ENCODE data around the gene RAG2.

The RAG2 gene

GRCh38 chr11:36583667-36584066 is 14.4 kb downstream of the RAG2 start:
- DNase-seq (ENCODE audit: extremely low spot score) = no peak
- CTCF ChIA-PET = no interaction called here
- no peak for TF ChIP-seq ARNT (IDR thresholded peaks at IDR 0.05)
- no peak for TF ChIP-seq NFRKB (IDR thresholded peaks at IDR 0.05)
- TF ChIP-seq SP1 (IDR thresholded peaks at IDR 0.05) = no peak
- no peak for TF ChIP-seq HDGF (IDR thresholded peaks at IDR 0.05; ENCODE audit: borderline replicate concordance)
- no peak for TF ChIP-seq PKNOX1 (IDR thresholded peaks at IDR 0.05)
- TF ChIP-seq FOXK2 (IDR thresholded peaks at IDR 0.05) = no peak
- TF ChIP-seq ZNF384 (IDR thresholded peaks at IDR 0.05) = no peak
- TF ChIP-seq FOXM1 (IDR thresholded peaks at IDR 0.05; ENCODE audit: borderline replicate concordance) = no peak
- TF ChIP-seq LEF1 (IDR thresholded peaks at IDR 0.05; ENCODE audit: borderline replicate concordance) = no peak
- TF ChIP-seq BHLHE40 (IDR thresholded peaks at IDR 0.05; ENCODE audit: borderline replicate concordance) = no peak
- no peak for TF ChIP-seq SUZ12 (IDR thresholded peaks at IDR 0.05)
- POLR2A ChIA-PET = no interaction called here

- CTCF ChIA-PET = interaction anchor here (0.8 kb wide), 1 partner anchor 17 kb away, joined by 3 read pairs; no protein-coding TSS in a partner anchor
- POLR2A ChIA-PET = no interaction called here
- TF ChIP-seq SUZ12 (IDR thresholded peaks at IDR 0.05) = no peak
- no peak for TF ChIP-seq TARDBP (IDR thresholded peaks at IDR 0.05)
- TF ChIP-seq ZNF384 (IDR thresholded peaks at IDR 0.05) = no peak
- no peak for TF ChIP-seq L3MBTL2 (conservative IDR thresholded peaks at IDR 0.05)
- no peak for TF ChIP-seq ARNT (IDR thresholded peaks at IDR 0.05)
- DNase-seq (ENCODE audit: extremely low spot score) = no peak
These were observed 16.5 kb downstream of the RAG2 start for GRCh38 chr11:36581536-36581935.

GRCh38 chr11:36578458-36578857 is 19.6 kb downstream of the RAG2 start:
- CTCF ChIA-PET = no interaction called here
- TF ChIP-seq L3MBTL2 (conservative IDR thresholded peaks at IDR 0.05) (no peak), SP1 (IDR thresholded peaks at IDR 0.05) (no peak), NFRKB (IDR thresholded peaks at IDR 0.05) (no peak), ZNF384 (IDR thresholded peaks at IDR 0.05) (no peak), ELF4 (IDR thresholded peaks at IDR 0.05) (no peak), FOXK2 (IDR thresholded peaks at IDR 0.05) (no peak), ARNT (IDR thresholded peaks at IDR 0.05) (no peak), SUZ12 (IDR thresholded peaks at IDR 0.05) (no peak), TARDBP (IDR thresholded peaks at IDR 0.05) (no peak)
- POLR2A ChIA-PET = no interaction called here
- no peak for DNase-seq (ENCODE audit: extremely low spot score)

GRCh38 chr11:36577859-36578258 is 20.2 kb downstream of the RAG2 start:
- CTCF ChIA-PET = interaction anchor here (0.8 kb wide), 1 partner anchor 15 kb away, joined by 3 read pairs; no protein-coding TSS in a partner anchor

GRCh38 chr11:36577373-36577772 is 20.7 kb downstream of the RAG2 start:
- no peak for TF ChIP-seq NFRKB (IDR thresholded peaks at IDR 0.05)
- TF ChIP-seq TARDBP (IDR thresholded peaks at IDR 0.05) = no peak
- no peak for TF ChIP-seq ARNT (IDR thresholded peaks at IDR 0.05)
- TF ChIP-seq ELF4 (IDR thresholded peaks at IDR 0.05) = no peak
- POLR2A ChIA-PET = no interaction called here
- no peak for DNase-seq (ENCODE audit: extremely low spot score)
- CTCF ChIA-PET = interaction anchor here (0.6 to 1.0 kb wide), 3 partner anchors 14 to 169 kb away, joined by 3 to 4 read pairs (median 3); no protein-coding TSS in a partner anchor

More at GRCh38 chr11:36577859-36578258, 20.2 kb downstream of the RAG2 start:
- DNase-seq (ENCODE audit: extremely low spot score) = no peak
- TF ChIP-seq TARDBP (IDR thresholded peaks at IDR 0.05) (no peak), ARNT (IDR thresholded peaks at IDR 0.05) (no peak), ELF4 (IDR thresholded peaks at IDR 0.05) (no peak), FOXA1 (IDR thresholded peaks at IDR 0.05) (no peak), LEF1 (IDR thresholded peaks at IDR 0.05; ENCODE audit: borderline replicate concordance) (no peak), HDGF (IDR thresholded peaks at IDR 0.05; ENCODE audit: borderline replicate concordance) (no peak), ZNF384 (IDR thresholded peaks at IDR 0.05) (no peak), SUZ12 (IDR thresholded peaks at IDR 0.05) (no peak), BHLHE40 (IDR thresholded peaks at IDR 0.05; ENCODE audit: borderline replicate concordance) (no peak), CTBP1 (IDR thresholded peaks at IDR 0.05; ENCODE audit: borderline replicate concordance) (no peak), L3MBTL2 (conservative IDR thresholded peaks at IDR 0.05) (no peak), NFRKB (IDR thresholded peaks at IDR 0.05) (no peak), FOXK2 (IDR thresholded peaks at IDR 0.05) (no peak), PKNOX1 (IDR thresholded peaks at IDR 0.05) (no peak), FOXM1 (IDR thresholded peaks at IDR 0.05; ENCODE audit: borderline replicate concordance) (no peak), SP1 (IDR thresholded peaks at IDR 0.05) (no peak)
- POLR2A ChIA-PET = no interaction called here

- TF ChIP-seq TARDBP (IDR thresholded peaks at IDR 0.05) (no peak), ARNT (IDR thresholded peaks at IDR 0.05) (no peak), L3MBTL2 (conservative IDR thresholded peaks at IDR 0.05) (no peak), BHLHE40 (IDR thresholded peaks at IDR 0.05; ENCODE audit: borderline replicate concordance) (no peak), FOXA1 (IDR thresholded peaks at IDR 0.05) (no peak), CTBP1 (IDR thresholded peaks at IDR 0.05; ENCODE audit: borderline replicate concordance) (no peak), LEF1 (IDR thresholded peaks at IDR 0.05; ENCODE audit: borderline replicate concordance) (no peak), FOXM1 (IDR thresholded peaks at IDR 0.05; ENCODE audit: borderline replicate concordance) (no peak), HDGF (IDR thresholded peaks at IDR 0.05; ENCODE audit: borderline replicate concordance) (no peak), SUZ12 (IDR thresholded peaks at IDR 0.05) (no peak), ELF4 (IDR thresholded peaks at IDR 0.05) (no peak), NFRKB (IDR thresholded peaks at IDR 0.05) (no peak), FOXK2 (IDR thresholded peaks at IDR 0.05) (no peak), ZNF384 (IDR thresholded peaks at IDR 0.05) (no peak), PKNOX1 (IDR thresholded peaks at IDR 0.05) (no peak), SP1 (IDR thresholded peaks at IDR 0.05) (no peak)
- ChIA-PET CTCF (interaction anchor here (2.7 kb wide), 1 partner anchor 10 kb away, joined by 7 read pairs; no protein-coding TSS in a partner anchor), POLR2A (no interaction called here)
- DNase-seq (ENCODE audit: extremely low spot score) = no peak
These were observed 23.6 kb downstream of the RAG2 start for GRCh38 chr11:36574486-36574885.

Measured in HEK293T (cell line).